Erythroblast (primary cell): ENCODE measurements around the gene HAPLN3.

ENCODE experiments used
- GATA1 ChIP-seq: IDR thresholded peaks from 2 replicates; pipeline ENCODE4 v1.6.1; 2011; ENCODE audit warnings: low read depth, mild to moderate bottlenecking, control low read depth, low read length, moderate library complexity
- POLR2A ChIP-seq: IDR thresholded peaks from 2 replicates; pipeline ENCODE4 v1.6.1; 2011; ENCODE audit warnings: mild to moderate bottlenecking, low read length

DNA sequence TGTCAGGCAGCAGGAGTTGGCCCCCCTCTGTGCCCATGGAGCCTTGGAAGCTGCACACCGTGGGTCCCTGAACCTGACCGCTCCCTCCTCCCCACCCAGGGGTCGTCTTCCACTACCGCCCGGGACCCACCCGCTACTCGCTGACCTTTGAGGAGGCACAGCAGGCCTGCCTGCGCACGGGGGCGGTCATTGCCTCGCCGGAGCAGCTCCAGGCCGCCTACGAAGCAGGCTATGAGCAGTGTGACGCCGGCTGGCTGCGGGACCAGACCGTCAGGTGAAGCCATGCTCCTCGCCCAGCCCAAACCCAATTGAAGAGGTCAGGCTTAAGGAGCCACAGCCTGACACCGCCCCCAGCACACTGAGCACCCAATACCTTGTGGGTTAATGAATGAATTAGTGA, 48.2 kb downstream of the HAPLN3 start:
- TF ChIP-seq POLR2A (no peak), GATA1 (no peak)
